B cell (primary cell): ENCODE data around the gene HLA-C.

Experiments
- EZH2 ChIP-seq: IDR thresholded peaks from 2 replicates; pipeline ENCODE4 v1.6.1; 2012; ENCODE audit warnings: borderline replicate concordance, low read depth, mild to moderate bottlenecking, moderate library complexity, low read length; ENCODE audit not compliant: insufficient read depth, poor library complexity, severe bottlenecking
- TF ChIP-seq, protein P1 (sequence below): fragments of 200-600 bp; IDR thresholded peaks from one replicate; pipeline ENCODE4 v1.8.0; 2022; ENCODE audit warnings: antibody characterized with exemption, mild to moderate bottlenecking

DNA sequence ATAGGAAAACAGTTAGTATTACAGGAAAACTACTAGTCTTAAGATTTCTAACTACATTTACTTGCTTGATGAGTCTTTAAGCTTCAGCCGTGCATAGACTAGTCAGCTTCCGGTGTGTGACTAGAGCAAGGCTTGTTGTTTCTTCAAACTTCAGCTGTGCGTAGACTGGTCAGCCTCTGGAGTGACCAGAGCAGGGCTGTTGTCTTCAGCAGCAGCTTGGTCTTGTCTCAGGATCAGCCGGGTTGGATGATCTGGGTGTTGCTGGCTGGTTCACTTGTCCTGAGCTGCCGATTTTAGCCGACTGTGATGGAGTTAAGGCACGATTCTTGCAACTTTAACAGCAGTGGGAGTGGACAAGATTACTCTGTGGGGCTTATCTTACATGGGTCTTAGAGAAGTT is 44.7 kb downstream of the HLA-C start:
- TF ChIP-seq, protein P1, sequence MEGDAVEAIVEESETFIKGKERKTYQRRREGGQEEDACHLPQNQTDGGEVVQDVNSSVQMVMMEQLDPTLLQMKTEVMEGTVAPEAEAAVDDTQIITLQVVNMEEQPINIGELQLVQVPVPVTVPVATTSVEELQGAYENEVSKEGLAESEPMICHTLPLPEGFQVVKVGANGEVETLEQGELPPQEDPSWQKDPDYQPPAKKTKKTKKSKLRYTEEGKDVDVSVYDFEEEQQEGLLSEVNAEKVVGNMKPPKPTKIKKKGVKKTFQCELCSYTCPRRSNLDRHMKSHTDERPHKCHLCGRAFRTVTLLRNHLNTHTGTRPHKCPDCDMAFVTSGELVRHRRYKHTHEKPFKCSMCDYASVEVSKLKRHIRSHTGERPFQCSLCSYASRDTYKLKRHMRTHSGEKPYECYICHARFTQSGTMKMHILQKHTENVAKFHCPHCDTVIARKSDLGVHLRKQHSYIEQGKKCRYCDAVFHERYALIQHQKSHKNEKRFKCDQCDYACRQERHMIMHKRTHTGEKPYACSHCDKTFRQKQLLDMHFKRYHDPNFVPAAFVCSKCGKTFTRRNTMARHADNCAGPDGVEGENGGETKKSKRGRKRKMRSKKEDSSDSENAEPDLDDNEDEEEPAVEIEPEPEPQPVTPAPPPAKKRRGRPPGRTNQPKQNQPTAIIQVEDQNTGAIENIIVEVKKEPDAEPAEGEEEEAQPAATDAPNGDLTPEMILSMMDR = no peak
- no peak for TF ChIP-seq EZH2
